Ramos (cell line): ENCODE data around the gene LPO.

Source experiments
- in situ Hi-C: fragments of 300-500 bp; cut with MboI; formaldehyde crosslinking; loops from one replicate; pipeline ENCODE4 v1.14.3; 2022; ENCODE audit warnings: low sequenced_read_pairs; ENCODE audit not compliant: unreplicated experiment

The LPO gene

GRCh38 chr17:58238147-58238634, at the start of gene LPO:
LPO (plus strand) TSS chr17:58238584; CDS start chr17:58242980, 4,396 bp downstream.
- in situ Hi-C loops, result no loop called here

GRCh38 chr17:58189436-58190146, 48.8 kb upstream of the LPO start:
- in situ Hi-C loops, result no loop called here

DNA sequence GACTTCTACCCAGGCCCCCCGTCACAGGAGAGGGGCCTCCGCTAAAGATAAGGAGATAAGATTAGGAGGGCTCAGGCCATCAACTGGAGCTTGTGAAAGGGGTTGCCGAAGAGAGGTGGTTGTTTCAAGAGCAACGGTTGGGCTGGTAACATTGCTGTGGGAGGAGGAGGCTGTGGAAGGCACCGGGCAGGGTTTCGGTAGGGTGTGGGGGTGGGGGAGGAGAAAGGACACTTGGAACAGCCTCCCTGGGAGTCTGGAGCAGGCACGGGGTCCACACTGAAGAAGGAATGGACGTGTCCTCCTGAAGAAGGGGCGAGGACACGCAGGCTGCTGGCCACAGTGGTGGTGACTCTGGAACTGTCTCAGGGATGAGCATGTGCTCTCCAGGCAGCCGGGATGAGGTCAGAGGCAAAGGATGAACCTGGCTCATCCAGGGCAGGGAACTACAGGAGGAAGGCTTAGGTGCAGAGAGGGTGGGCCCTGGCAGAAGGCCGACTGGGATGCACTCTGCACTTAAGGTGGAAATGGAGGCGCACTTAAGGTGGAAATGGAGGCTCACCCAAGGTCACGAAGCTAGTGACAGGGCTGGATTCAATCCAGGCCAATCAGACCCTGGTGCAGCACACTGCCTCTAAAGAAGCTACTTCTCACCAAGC, 47.0 kb upstream of the LPO start:
- in situ Hi-C loops, result no loop called here

GRCh38 chr17:58192612-58193011, 45.8 kb upstream of the LPO start, which contains the start of gene EPX:
EPX (plus strand) TSS chr17:58192726; CDS start chr17:58192847, 121 bp downstream.
- in situ Hi-C loops, result no loop called here

DNA sequence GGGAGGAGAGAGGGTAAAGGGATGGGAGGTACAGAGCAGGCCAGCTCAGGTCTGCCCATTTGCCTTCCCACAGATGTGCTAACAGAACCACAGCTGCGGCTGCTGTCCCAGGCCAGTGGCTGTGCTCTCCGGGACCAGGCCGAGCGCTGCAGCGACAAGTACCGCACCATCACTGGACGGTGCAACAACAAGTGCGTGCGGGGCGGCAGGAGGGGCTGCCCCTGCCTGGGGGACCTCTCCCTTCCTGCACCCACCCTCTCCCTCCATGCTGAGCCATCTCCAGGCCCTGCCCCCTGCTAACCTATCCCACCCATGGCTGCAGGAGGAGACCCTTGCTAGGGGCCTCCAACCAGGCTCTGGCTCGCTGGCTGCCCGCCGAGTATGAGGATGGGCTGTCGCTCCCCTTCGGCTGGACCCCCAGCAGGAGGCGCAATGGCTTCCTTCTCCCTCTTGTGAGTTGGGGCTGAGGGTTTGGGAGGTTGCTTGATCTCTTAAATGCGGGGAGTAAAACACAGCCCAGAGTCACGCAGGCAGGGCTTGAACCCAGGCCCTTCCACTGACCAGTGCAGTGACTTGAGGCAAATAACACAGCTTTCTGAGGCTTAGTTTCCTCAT, 44.6 kb upstream of the LPO start:
- in situ Hi-C loops, result no loop called here

DNA sequence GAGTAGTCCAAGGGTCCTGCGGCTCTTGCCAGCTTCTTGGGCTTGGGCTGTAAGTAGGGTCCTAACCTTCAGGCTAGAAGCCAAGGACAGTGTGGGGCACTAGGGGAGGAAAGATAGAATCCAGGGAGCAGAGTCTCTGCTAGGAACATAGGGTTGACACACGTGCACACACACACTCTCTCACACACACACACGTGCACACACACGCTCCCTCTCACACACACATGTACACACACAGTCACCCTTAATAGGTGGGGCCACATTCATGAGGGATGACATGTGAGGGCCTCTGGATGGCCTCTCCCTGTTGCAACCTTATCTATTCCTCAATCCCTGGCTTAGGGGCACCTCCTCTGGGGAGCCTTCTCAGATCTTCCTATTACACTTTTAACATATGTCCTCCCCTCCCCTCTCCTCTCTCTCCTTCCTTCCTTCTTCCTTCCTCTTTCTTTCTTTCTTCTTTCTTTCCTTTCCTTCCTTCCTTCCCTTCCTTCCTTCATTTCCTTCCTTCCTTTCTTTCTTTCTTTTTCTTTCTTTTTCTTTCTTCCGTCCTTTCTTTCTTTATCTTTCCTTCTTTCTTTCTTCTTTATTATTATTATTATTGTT, 42.8 kb upstream of the LPO start:
- in situ Hi-C loops, result no loop called here

- in situ Hi-C loops, result no loop called here
These were observed 41.8 kb upstream of the LPO start for GRCh38 chr17:58196610-58197009.

DNA sequence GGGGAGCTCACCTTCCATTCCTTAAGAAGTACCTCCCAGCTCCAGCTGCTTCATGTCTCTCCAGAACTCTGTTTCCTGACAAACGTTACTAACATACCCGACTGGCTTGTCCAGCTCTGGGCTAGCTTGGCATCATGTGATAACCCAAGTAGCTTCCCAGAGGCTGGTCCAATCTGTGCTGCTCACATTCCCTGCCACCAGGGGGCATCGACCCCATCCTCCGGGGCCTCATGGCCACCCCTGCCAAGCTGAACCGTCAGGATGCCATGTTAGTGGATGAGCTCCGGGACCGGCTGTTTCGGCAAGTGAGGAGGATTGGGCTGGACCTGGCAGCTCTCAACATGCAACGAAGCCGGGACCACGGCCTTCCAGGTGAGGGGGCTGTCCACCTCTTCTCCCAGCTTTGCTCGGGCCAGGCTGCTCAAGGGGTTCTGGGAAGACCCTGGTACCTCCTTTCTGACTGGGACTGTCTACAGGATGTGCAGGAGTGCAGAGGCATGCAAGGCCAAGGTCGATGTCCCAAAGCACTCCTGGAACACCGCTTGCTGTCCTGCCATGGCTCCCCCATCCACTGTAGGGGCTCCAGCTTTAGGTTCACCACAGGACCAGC, 38.3 kb upstream of the LPO start:
- in situ Hi-C loops, result no loop called here

GRCh38 chr17:58202859-58203258, 35.5 kb upstream of the LPO start:
- in situ Hi-C loops, result no loop called here

GRCh38 chr17:58204796-58205195, 33.6 kb upstream of the LPO start:
- in situ Hi-C loops, result no loop called here

DNA sequence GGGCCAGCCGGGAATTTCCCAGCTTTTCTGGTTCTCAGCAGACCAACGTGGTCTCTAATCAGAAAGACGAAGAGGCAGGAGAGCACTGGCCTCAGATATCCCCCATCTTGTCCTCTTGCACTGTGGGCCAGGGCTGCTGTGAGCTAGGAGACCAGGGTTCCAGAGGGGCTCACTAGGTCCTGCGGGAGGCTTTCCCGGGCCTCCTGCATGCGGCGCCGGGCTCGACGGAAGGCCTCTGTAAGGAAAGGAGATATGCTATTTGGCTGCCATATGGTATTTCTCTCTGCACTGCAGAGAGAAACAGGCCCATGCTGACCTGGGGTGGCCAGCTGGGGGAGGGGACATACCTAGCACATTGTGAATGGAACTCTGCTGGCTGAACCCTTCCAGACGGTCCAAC, 32.4 kb upstream of the LPO start:
- in situ Hi-C loops, result no loop called here

DNA sequence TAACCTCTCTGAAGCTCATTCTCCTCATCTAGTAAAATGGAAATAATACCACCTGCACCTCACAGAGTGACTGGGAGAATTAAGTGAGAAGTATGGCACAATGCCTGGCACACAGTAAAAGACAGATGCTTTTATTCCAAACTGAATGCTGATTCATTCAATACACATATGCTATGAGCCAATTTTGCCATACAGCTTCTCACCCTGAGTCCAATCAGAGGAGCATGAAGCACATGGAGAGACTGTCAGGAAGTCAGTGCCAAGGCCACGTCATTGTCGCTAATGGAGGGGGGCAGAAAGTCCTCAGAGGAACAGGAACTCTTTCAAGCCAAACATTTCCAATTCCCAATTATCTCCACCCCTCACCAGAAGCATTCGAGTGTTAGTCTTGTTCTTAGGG, 30.9 kb upstream of the LPO start:
- in situ Hi-C loops, result no loop called here

DNA sequence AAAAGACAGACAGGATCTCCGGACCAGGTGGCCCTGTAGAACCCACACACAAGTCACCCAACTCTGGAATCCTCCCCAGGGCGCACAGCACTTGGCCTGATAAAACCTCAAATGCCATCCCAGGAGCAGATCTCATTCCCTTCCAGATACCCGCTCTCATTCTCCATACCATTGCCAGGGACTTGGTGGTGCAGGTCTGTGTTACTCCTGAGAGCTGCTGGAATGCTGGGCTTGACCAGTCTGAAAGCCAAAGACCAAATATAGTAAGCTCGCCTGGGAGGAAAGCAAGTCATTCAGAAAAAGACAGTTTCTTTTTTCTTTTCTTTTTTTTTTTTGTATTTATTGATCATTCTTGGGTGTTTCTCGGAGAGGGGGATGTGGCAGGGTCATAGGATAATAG, 30.0 kb upstream of the LPO start:
- in situ Hi-C loops, result no loop called here

DNA sequence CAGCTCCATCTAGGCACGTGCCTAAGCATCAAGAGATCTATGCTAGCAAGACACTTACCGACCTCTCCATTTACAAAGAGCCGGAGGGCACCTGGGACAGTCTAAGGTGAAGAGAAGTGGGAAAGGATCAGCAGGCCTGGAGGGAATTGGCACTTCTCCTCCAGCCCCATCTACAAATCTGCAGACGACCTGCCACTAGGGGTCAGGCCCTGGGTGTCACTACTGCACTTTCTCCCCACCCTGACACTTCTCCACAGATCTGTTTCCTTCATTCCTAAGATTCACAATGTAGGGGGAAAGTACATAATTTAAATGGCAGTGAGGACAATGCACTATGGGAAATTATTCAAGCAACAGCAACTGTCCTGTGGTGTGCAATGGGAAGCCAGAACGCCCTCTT, 27.5 kb upstream of the LPO start:
- in situ Hi-C loops, result no loop called here

DNA sequence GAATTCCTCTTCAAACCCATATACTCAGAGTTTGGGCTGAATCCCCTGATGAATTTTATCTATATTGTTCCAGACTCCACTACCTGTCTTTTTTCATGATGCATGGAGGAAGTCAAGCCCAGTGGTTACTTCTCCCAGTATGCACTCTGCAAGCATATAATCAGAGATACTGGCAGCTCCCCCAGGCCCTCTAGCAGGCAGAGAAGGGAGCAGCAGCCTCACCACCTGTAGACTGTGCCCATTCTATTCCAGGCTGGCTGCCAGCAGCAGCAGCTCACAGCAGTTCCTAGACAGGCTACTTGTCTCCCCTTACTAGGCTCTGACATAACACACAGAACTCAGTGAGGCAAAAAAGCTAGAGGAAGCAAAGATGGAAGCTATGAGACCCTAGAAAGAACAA, 22.7 kb upstream of the LPO start:
- in situ Hi-C loops, result no loop called here

DNA sequence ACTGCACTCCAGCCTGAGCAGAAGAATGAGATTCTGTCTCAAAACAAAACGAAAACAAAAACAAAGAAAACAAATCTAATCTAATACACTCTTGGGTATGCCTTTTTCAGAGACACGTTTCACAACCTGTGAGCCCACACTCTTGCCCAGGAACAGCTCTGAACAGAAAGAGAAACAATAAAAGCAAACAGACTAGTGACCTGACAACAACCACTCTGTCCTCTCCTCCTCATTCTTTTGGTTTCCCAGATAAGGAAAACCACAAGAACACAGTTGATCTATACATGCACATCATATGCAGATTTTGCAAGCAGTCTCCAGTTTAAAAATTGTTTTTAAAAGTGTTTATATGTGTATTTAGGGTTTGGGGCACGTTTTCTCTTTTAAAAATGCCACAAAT, 20.6 kb upstream of the LPO start:
- in situ Hi-C loops, result no loop called here

- in situ Hi-C loops, result no loop called here
These were observed 19.2 kb upstream of the LPO start, which contains the start of gene MKS1 for GRCh38 chr17:58219007-58219788. MKS1 (minus strand) TSS chr17:58219255; CDS start chr17:58219230, 25 bp downstream.

- in situ Hi-C loops, result no loop called here
These were observed 18.6 kb upstream of the LPO start for GRCh38 chr17:58219789-58220183.

DNA sequence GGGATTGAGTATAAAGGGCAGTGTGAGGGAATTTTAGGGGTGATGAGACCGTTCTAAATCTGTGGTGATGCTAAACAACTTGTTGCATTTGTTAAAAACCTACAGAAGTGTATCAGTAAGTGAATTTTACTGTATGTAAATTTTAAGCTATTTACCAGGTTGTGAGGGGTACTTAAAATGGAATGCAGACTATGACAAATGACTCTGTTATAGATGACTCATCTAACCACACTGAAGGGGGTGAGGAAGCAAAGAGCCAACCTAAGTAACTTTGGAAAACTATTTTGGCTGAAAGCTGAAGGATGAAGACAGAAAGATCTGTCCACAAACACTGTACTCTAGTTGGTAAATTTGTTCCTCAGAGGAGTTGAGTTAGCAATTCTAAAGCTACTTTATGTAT, 14.1 kb upstream of the LPO start:
- in situ Hi-C loops, result no loop called here

DNA sequence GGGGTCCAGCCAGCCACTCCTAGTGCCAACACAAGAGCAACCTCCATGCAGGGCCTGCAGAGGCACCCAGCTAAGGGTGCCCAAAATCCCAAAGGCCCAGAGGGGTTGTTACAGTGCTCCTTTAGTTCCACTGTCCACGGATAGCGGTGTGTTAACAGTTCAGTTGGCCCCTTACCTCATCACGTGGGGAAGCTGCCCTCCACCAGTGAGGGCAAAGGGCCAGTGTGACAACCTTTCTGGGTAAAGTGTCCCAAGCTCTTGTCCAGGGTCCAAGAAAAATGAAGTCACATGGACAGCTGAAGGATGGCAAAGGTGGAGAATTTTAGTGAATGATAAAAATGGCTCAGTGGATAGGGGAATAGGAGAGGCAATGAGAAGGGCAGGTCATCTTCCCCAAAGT, 10.7 kb upstream of the LPO start:
- in situ Hi-C loops, result no loop called here
